ENCODE data around the gene DLGAP1. TPM values are rescaled to one million over a fixed set of nuclear protein-coding genes. Genes with fewer than 3 reads are reported as not detected.

Gene DLGAP1
- total RNA-seq, 1 experiment from 2014 or later, result 23.0 TPM

DNA sequence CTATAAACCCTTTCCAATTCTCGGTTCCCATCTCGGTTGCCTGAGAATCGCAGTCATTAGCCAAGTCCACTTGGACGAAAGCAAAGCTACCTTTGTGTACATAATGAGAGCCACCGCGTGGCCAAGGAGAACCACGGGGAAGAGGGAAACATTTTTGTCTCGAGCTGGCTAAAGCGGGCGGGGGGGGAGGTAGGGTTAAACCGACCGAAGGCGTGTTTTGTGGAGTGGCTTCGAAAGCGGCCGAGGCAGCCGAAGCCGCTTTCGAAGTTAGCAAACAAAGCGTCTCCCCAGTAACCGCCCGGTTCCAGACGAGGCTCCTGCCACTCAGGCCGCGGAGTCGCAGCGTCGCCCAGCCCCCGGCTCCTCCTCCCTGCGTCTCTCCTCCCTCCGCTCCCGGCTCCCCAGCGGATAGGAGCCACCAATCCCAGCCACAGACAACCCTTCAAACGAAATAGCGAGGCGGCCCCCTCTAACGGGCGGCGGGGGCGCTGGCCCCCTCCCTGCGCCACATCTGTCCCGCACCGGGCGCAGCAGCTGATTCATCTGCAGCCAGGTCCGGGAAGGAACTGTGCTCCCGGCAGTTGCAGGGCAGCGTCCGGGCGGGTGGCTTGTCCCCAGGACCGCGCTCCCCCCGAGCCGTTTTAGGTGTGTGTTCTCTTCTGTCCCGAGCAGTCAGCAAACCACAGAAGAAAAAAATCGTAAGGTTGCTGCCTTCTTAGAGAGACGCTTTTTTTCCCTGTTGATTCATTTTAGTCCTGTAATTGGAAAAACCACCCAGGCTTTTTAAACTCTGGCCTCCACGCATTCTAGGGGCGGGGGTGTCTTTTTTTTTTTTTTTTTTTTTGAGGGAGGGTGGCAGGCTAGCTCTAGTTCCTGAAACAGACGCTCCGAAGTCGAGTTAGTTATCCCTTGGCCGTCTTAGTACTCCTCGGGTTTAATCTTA is 1006.9 kb downstream of the DLGAP1 start (continued):
- TF ChIP-seq ESRRA (CRISPR knock-in tag; IDR thresholded peaks at IDR 0.05; ENCODE audit: borderline replicate concordance) (no peak), ZBTB21 (CRISPR knock-in tag; IDR thresholded peaks at IDR 0.05; ENCODE audit: borderline replicate concordance) (no peak), FOXP4 (CRISPR knock-in tag; IDR thresholded peaks at IDR 0.05) (peak; percentile 81; the same call in 1 of the 2 replicates), TEAD4 (CRISPR knock-in tag; IDR thresholded peaks at IDR 0.05) (no peak), USF1 (CRISPR knock-in tag; IDR thresholded peaks at IDR 0.05) (no peak), TP53 (CRISPR knock-in tag; IDR thresholded peaks at IDR 0.05) (no peak), ZNF121 (CRISPR knock-in tag; IDR thresholded peaks at IDR 0.05) (no peak), SMAD3 (CRISPR knock-in tag; IDR thresholded peaks at IDR 0.05; ENCODE audit: borderline replicate concordance) (no peak), GTF2I (CRISPR knock-in tag; conservative IDR thresholded peaks at IDR 0.05) (no peak), AFF4 (CRISPR knock-in tag; IDR thresholded peaks at IDR 0.05; ENCODE audit: borderline replicate concordance) (peak; percentile 69; the same call in 1 of the 2 replicates), ZNF317 (CRISPR knock-in tag; IDR thresholded peaks at IDR 0.05; ENCODE audit: borderline replicate concordance, low read depth) (no peak), IRF1 (CRISPR knock-in tag; IDR thresholded peaks at IDR 0.05) (no peak), TCF7 (CRISPR knock-in tag; IDR thresholded peaks at IDR 0.05; ENCODE audit: low read depth) (no peak), ETV6 (CRISPR knock-in tag; IDR thresholded peaks at IDR 0.05) (peak; percentile 85; the same call in 1 of the 2 replicates), ZNF423 (CRISPR knock-in tag; IDR thresholded peaks at IDR 0.05) (peak; percentile 27; the same call in 1 of the 2 replicates), ZNF232 (CRISPR knock-in tag; IDR thresholded peaks at IDR 0.05) (no peak; the same call in 1 of the 2 replicates), JUN (CRISPR knock-in tag; IDR thresholded peaks at IDR 0.05) (no peak; the same call in 1 of the 2 replicates), KAT7 (CRISPR knock-in tag; IDR thresholded peaks at IDR 0.05; ENCODE audit: borderline replicate concordance) (no peak), NR3C1 (CRISPR knock-in tag; conservative IDR thresholded peaks at IDR 0.05; ENCODE audit: low read depth) (no peak), NFE2L1 (CRISPR knock-in tag; IDR thresholded peaks at IDR 0.05) (0 out of 2 replicates have a peak, but pooled peaks have one; percentile 45), SOX15 (CRISPR knock-in tag; IDR thresholded peaks at IDR 0.05) (no peak), NR1H2 (CRISPR knock-in tag; IDR thresholded peaks at IDR 0.05) (no peak), ATF2 (CRISPR knock-in tag; IDR thresholded peaks at IDR 0.05; ENCODE audit: borderline replicate concordance, low read depth) (no peak), E2F4 (CRISPR knock-in tag; IDR thresholded peaks at IDR 0.05; ENCODE audit: borderline replicate concordance, low read depth) (no peak), ZNF219 (CRISPR knock-in tag; IDR thresholded peaks at IDR 0.05; ENCODE audit: borderline replicate concordance) (no peak)
- TF ChIP-seq, protein P1, sequence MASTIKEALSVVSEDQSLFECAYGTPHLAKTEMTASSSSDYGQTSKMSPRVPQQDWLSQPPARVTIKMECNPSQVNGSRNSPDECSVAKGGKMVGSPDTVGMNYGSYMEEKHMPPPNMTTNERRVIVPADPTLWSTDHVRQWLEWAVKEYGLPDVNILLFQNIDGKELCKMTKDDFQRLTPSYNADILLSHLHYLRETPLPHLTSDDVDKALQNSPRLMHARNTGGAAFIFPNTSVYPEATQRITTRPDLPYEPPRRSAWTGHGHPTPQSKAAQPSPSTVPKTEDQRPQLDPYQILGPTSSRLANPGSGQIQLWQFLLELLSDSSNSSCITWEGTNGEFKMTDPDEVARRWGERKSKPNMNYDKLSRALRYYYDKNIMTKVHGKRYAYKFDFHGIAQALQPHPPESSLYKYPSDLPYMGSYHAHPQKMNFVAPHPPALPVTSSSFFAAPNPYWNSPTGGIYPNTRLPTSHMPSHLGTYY (CRISPR knock-in tag; IDR thresholded peaks at IDR 0.05), result no peak
- TF ChIP-seq, protein P2, sequence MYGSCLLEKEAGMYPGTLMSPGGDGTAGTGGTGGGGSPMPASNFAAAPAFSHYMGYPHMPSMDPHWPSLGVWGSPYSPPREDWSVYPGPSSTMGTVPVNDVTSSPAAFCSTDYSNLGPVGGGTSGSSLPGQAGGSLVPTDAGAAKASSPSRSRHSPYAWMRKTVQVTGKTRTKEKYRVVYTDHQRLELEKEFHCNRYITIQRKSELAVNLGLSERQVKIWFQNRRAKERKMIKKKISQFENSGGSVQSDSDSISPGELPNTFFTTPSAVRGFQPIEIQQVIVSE (CRISPR knock-in tag; IDR thresholded peaks at IDR 0.05; ENCODE audit: borderline replicate concordance), result no peak

Measured in WTC11 (cell line).